OCI-M2 (cell line): ENCODE measurements around the gene FRMD4A.
"Not testable (repeated sequence)": the region's sequence is repeated elsewhere in the genome, so short reads cannot be mapped to it uniquely, and the experiment has no call there.

Experiments used
- DNase-seq: peaks from one replicate; lab custom pipeline; 2025; ENCODE audit not compliant: unreplicated experiment; lab: John Stamatoyannopoulos, UW

FRMD4A gene

DNA sequence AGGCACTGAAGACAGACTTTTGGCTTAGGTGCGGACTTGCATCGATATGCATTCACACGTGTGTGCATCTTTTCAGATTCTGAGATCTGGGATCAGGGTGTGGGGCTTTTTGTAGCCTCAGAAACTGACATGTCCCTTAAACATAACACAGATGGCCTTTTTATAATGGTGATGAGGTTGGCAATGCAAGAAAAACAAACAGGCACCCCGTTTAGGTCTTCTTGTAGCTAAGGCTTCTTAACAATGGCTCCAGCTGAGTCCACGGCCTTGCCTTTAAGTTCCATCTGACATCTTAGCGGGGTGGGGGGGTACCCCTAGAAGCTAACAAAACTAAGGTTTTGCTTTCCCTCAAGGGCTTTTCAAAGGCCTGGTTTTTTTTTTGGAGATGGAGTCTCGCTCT lies 597.7 kb downstream of the FRMD4A start:
- no peak for DNase-seq

DNA sequence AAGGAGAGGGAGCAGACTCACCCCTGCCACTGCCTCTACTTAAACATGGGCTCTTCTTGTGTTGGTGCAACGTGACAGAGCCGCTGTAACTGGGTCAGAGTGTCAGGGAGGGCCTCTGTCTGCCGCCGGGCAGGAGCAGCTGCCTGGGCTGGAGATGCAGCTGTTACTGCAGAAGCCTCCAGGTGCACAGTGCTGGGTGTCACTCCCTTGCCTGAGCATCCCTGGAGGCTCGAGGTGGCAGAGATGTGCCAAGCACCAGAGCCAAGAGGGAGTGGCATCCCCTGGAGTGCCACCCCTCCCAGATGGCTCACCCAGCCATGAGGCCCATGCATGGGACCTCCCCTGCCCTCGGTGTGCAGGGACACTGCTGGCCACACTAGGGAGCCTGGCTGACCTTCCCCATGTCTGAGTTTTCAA lies 598.3 kb downstream of the FRMD4A start:
- DNase-seq, result no peak

DNA sequence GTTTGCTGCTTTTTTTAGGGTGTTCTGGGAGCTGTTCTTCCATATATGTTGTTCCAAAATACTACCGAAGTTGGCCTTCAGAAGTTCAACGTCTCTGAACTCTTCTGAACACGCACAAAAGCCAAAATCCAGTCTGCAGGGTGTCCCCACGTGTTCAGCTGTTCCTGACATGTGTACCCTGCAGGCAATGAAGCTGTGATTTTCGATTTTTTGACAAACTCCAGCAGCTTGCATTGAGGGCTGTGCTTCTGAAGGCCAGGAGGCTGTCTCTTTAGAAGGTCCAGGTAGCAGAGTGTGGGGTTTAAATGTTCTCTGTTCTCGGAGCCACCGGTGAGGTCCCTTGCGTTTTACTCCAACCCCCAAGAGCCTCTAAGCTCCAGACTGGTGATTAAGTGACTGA lies 598.9 kb downstream of the FRMD4A start:
- no peak for DNase-seq

DNA sequence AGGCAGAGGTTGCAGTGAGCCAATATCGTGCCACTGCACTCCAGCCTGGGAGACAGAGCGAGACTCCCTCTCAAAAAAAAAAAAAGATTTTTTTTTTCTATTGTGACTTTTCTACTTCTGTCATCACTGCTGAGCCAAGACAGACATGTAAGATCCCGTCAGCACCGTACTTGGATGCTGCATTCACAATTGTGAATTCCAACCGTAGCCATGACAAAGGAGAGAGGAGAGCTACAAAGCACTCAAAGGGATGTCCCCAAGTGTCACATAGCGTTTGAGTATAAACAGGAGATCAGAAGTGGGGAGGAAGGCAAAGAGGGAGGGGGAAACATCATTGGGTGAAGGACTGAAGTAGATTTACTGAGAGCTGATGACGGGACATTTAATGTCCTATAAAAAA lies 599.8 kb downstream of the FRMD4A start:
- DNase-seq, result no peak

DNA sequence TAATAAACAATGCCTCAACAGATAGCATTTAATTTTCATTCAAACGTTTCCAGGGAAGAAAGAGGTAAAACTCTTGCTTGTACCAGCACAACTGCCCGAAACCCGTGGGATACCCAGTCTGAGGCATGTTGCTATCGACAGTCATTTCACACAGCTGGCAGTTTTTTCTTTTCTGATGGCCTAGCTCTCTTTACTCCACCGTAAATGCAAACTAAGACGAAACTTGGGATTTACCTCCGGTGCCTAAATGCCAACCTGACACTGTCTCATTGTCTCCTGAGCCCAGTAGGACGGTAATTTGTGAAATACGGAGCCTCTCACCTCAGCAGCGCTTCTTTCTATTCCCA lies 600.4 kb downstream of the FRMD4A start:
- DNase-seq, result no peak

DNA sequence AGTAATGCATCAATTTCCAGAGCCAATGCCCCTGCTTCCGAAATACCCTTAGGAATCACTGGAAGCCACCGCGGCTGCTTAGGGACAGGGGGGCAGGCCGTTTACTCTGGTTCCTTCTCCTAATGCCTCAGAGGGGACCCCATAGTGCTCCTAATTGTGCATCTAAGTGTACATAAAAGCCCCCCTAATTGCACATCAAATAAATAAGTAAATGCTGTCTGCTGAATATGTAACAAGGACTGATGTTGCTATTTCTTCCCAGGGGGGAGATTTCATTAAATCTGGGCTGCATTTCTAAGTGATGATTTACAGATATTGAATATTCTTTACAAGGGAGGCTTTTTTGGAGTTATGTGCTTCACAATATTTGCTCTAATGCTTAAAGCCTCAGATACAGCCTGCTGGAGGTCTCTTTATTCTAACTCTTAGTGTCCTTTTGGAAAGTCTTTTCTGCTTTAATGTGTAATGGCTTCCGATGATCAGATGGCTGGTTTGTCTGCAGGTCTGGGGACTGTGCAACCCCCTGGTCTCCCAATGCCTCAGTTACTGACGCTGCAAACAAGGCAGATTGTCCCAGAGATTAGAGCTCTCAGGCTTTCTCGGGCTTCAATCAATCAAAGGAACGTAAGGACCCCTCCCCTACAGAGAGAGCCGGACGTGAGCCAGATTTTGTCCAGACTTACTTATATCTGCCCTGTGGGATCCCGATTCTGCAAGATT lies 601.0 kb downstream of the FRMD4A start:
- no peak for DNase-seq

DNA sequence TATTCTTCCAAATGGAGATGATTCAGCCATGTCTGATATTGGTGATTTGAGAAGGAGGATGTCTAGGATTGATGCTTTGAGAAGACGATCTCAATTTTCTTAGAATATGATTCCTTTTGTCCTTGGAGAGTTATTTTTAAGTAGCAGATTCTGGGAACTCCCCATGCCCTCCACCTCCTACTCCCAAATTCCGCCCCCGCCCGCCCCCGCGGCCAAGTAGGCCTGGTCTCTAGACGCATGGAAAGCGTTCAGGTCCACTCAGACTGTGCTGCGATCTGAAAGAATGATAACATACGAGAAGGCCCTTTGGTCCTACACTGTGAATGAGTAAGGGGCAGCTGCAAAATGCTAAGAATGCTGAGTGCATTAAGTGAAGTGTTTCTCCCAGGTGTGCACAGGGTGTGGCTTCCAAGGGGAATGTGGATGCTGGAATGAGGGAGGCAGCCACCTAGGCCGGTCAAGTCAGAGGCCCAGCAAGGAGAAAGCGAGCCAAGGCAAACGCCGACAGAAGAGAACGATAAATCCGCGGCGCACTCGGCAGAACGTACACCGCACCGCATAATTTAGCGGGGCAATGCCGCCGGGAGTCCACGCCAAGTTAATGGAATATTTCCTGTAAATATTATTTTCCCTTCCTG lies 601.7 kb downstream of the FRMD4A start:
- DNase-seq, result no peak

DNA sequence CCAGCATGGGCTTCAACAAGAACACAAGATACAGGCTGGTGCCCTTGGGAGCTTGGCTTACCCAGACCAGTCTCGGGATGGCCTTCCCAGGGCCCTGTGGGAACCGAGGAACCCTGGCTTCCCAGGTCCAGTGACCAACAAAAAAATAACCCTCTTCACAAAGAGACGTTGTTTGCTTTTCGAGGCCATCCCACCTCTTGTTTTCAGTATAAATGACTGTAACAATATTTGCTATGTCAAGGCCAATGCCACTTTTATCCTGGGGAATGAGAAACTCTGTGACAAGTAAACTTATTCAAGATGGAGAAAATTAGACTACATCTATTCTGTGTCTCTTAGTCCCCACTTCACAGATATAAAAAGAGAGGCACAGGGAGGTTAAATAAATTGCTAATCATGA lies 605.1 kb downstream of the FRMD4A start:
- no peak for DNase-seq

DNA sequence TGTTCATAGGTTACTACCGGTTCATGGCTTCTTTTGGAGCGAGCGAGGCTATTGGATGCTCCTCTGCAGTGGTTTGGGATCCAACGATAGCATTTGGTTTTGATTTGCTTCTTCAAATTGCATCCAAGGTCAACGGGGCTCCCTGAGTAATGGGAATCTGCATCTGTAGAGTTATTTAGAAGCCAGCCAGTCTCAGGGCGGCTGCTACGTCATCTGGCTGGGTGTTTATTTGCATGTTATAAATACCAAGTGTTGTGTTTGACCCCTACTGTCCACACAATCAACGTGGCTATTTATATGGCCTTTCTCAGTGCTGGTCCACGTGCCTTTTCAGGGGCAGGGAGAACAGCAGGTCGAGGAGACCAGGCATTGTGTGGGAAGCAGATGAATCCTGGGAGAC lies 606.2 kb downstream of the FRMD4A start:
- DNase-seq, result no peak

DNA sequence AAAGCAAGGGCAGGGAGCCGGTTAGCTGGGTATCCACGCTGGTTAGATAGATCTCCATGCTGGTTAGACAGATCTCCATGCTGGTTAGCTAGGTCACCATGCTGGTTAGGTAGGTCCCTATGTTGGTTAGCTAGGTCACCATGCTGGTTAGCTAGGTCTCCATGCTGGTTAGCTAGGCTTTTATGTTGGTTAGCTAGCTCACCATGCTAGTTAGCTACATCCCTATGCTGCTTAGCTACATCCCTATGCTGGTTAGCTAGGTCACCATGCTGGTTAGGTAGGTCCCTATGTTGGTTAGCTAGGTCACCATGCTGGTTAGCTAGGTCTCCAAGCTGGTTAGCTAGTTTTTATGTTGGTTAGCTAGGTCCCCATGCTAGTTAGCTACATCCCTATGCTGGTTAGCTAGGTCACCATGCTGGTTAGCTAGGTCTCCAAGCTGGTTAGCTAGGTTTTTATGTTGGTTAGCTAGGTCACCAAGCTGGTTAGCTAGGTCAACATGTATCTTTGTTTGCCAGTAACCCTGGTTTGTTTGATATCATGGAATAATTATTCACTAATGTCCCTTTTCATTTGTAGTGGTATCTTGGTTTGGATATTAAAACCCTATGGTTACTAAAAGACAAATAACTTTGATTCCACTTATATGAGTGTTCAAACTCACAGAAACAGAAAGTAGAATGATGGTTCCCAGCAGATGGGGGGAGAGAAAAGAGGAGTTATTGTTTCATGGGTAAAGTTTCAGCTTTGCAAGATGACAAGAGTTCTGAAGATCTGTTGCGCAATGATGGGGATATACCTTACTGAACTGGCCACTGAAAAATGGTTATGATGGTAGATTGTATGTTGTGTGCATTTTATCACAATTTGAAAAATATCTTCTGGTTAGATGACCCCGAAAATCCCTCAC lies 607.7 kb downstream of the FRMD4A start:
- DNase-seq, result no peak

DNA sequence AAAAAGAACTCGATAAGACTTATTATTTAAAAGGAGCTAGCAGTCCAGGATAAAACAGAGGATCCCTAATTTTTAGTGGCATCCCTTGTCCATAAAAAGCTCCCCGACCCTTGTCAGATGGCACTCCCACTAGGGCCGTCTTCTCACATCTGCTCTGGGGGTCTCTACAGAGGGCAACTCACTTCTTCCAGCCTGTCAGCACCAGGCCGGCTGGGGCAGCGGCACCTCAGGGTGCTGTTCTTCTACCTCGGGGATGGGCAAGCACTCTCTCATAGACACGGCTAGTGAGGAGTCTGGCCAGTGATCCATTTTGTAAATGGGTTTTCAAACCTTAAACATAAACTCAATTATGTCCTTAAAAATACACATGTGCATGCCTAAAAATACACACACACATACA lies 609.2 kb downstream of the FRMD4A start:
- DNase-seq, result no peak

DNA sequence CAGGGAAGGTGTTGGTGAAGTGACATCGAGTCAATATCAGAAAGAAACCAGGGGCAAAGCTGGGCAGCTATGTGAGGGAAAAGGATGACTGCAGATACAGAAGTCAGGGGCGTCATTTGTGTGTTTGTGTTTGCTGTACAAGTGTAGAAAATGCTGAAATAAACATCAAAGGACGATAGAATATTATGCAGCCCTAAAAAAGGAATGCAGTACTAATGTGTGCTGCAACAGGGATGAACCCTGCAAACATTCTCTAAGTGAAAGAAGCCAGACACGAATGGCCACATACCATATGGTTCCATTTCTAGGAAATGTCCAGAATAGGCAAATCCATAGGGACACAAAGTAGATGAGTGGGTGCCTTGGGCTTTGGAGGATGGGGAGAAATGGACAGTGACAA lies 610.0 kb downstream of the FRMD4A start:
- DNase-seq, result no peak

DNA sequence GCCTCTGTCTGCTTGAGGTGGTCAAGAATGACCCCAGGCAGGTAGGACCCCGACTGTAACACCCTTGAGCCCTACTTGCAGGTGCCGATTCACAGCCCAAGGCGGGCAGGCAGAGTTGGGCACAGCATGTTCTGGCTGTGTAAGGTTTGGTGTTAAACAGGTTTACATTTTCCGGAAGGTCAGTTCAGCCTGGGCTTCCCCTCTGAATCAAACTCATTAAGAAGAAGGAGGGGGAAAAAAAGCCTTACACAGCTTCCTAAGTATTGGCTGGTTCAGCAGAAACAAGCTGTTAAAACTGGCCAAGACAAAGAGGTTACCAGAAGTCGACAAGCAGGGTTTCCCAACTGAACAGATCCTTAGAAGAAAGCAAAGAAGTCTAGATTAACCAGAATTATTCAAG lies 611.3 kb downstream of the FRMD4A start:
- no peak for DNase-seq

DNA sequence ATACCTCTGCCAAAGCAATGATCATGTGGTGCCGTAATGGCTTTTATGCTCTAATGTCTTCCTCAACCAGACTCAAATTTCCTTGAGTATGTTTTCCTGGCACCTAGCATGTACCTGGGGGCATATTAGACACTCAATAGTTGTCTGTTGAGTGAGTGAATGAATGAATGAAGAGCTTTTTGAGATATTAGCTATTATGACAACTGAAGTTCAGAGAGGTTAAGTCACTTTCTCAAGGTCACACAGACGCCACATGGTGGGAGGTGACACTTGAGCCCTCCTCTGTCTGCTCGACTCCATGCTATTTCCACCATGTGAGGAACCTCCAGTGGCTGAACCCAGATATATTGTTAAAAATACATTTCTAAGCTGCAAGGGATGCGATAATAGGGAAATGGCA lies 611.9 kb downstream of the FRMD4A start:
- DNase-seq, result no peak

DNA sequence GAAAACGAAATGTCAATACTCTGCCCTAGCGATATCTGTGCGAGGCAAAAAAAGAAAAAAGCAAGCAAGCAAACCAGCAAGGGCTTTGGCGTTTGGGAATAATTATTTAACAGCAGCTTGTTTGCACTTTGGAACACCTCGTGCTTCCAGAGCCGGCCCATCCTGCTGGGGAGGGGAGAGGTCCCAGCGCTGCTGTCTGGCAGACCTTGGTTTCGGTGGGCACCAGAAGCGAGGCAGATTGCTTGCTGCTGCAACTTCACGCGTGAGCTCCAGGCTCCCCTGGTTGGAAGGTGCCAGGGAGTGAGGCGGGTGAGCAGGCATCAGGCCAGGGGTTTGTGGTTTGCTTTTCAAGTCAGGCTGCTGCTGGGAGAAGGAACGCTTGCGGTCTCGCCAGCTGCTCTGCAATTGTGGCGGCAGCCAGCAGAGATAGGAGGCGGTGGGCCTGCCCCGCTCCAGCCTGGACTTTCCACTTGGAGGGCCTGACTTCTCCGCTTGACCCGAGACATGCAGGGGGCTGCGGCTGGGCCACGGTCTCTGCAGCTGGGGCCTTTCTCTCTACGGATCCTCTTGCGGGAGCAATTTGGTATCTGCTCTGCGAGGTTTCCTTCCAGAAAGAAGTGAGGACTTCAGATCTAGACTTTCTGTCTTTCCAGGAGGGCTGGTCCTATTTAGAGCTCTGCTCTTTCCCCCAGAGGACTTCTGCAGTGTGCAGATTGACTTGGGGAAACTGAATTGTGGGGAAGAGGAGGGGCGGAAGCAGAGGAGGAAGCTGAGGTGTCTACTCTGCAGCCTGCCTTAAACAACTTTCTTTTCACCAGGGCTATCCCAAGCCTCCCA lies 612.6 kb downstream of the FRMD4A start:
- DNase-seq, result no peak

DNA sequence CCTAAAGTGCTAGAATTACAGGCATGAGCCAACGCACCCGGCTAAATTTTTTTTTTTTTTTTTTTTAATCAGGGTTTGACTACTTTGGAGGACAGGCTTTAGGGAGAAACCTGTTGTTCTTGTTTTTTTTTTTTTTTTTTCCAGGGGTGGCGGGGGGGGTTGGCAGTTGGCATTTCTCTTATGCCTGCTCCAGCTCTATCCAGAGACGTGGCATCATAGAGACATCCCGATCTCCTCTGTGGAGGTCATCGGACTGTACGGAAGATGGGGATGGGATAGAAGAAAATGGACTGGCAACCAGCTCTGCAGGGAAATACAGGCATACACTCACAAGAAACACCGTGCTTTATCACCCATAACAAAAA lies 613.2 kb downstream of the FRMD4A start:
- no peak for DNase-seq

DNA sequence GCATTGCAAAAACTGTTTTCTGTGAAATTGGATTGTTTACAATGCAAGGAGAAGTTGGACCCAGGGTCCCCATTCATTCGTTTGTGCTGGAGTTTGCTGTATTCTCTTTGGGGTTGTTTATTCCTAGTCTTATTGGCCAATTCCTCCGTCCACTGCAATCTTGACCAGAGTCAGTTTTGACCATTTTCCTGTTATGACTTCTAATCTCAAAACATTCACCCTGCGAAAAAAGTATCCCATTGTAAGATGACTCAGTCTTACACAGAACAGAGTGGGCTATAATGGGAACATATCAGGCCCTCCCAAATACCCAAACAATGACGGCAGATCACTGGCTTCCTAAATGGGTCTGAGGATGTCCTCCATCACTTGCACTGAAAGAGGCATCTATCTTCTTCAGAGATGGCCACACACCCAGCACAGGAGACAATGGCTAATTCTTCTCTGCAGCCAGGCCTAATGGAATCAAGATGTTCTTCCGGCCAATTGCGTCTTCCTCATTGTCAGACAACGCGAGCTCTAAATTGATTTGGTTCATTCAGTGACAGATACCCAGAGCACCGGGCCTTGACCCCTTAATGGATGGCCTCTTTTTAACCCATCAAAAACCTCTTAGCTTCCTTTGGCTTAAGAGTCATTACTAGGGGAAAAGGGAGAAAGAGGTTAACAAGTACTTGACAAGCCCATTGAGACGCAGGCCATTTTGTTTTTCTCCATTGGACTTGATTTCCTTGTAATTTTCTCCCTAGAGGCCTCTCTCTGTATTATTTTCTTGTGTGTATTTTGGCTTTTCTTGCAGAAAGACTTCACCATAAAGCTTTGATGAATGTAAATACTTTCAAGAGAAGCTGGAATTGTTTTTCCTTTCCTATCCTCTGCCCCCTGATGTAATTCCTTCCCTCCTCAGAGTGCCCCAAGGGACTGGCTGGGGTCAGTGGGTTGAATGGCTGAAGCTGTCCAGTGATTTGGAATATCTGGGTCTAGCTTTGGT lies 614.3 kb downstream of the FRMD4A start:
- no peak for DNase-seq

DNA sequence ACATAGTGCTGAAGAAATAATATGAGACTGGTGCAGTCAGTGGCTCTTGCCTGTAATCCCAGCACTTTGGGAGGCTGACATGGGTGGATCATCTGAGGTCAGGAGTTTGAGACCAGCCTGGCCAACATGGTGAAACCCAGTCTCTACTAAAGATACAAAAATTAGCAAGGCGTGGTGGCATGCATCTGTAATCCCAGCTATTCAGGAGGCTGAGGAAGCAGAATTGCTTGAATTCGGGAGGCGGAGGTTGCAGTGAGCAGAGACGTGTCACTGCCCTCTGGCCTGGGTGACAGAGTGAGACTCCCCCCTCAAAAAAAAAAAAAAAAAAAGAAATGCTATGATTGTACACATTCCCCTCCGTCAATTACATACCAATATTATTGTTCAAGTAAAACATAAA lies 615.1 kb downstream of the FRMD4A start:
- not testable (repeated sequence) for DNase-seq

DNA sequence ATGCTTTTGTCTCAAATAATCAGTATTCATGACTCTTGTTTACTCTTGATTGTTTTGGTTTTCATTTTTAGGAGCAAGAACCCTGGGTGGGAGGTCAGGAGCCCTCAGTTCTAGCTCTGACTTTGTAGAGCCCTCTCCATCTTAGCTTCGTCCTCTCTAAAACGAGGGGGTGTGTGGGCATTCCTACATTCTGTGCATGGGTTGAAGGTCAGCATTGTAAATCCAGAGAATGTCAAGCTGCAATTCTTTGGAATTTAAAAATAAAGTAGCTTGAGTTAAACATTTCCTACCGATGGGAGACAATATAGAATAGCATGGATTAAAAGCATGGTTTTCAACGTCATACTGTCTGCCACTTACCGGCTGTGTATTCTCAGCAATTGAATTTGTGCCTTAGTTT lies 615.6 kb downstream of the FRMD4A start:
- DNase-seq, result no peak
